ENCODE results near the gene SCN9A.

SCN9A gene

GRCh38 chr2:166229678-166230023 lies 146.1 kb downstream of the SCN9A start:
- TF ChIP-seq FOXP2 (optimal IDR thresholded peaks at IDR 0.05; ENCODE audit: borderline replicate concordance, extremely low read depth, extremely low read length, insufficient read depth): no peak
- TF ChIP-seq REST (IDR thresholded peaks at IDR 0.05; ENCODE audit: insufficient read depth in 1 of 2, low read depth in 2 of 2, low read length in 2 of 2): no peak
- TF ChIP-seq POLR2AphosphoS5 (IDR thresholded peaks at IDR 0.05; ENCODE audit: low read depth, low read length): no peak
- TF ChIP-seq SIN3A (IDR thresholded peaks at IDR 0.05; ENCODE audit: borderline replicate concordance, insufficient read depth, low read length): no peak
- TF ChIP-seq TAF1 (IDR thresholded peaks at IDR 0.05; ENCODE audit: borderline replicate concordance, insufficient read depth, low read length): no peak

DNA sequence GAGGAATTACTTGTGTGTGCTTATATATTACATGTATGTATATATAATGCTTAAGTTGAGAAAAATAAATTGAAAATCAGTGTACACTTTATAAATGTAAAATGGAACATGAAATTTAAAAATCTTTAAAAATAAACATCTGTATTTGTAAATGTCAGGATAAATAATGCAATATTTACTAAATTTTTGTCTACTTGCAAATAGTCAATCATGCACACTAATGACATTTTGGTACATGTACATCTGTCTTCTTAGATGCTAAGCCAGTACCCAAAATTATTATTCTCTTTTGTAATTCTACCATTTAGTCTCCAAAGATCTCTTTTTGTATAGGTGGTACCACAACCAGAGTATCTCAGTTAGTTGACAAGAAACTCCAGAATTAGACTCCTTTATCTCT lies 151.5 kb downstream of the SCN9A start:
- TF ChIP-seq TAF1 (IDR thresholded peaks at IDR 0.05; ENCODE audit: borderline replicate concordance, insufficient read depth, low read length) (no peak), FOXP2 (optimal IDR thresholded peaks at IDR 0.05; ENCODE audit: borderline replicate concordance, extremely low read depth, extremely low read length, insufficient read depth) (no peak), SIN3A (IDR thresholded peaks at IDR 0.05; ENCODE audit: borderline replicate concordance, insufficient read depth, low read length) (no peak), REST (IDR thresholded peaks at IDR 0.05; ENCODE audit: insufficient read depth in 1 of 2, low read depth in 2 of 2, low read length in 2 of 2) (no peak), POLR2AphosphoS5 (IDR thresholded peaks at IDR 0.05; ENCODE audit: low read depth, low read length) (no peak)

- TF ChIP-seq TAF1 (IDR thresholded peaks at IDR 0.05; ENCODE audit: borderline replicate concordance, insufficient read depth, low read length) (no peak), POLR2AphosphoS5 (IDR thresholded peaks at IDR 0.05; ENCODE audit: low read depth, low read length) (no peak), REST (IDR thresholded peaks at IDR 0.05; ENCODE audit: insufficient read depth in 1 of 2, low read depth in 2 of 2, low read length in 2 of 2) (no peak), SIN3A (IDR thresholded peaks at IDR 0.05; ENCODE audit: borderline replicate concordance, insufficient read depth, low read length) (no peak), FOXP2 (optimal IDR thresholded peaks at IDR 0.05; ENCODE audit: borderline replicate concordance, extremely low read depth, extremely low read length, insufficient read depth) (no peak)
Observed at GRCh38 chr2:166223298-166223697, 152.4 kb downstream of the SCN9A start.

DNA sequence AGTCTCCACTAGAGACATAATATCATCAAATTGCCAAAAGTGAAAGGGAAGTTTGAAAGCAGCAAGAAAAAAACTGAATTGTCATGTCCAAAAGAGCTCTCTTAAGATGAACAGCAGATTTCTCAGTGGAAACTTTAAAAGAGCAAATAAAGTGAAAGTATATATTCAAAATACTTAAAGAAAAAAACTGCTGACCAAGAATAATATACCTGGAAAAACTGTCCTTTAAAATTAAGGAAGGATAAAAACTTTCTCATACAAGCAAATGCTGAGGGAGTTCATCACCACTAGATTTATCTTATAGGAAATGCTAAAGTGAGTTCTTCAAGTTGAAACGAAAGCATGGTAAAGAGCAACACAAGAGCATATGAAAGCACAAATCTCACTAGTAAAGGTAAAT lies 164.7 kb downstream of the SCN9A start:
- TF ChIP-seq POLR2AphosphoS5 (IDR thresholded peaks at IDR 0.05; ENCODE audit: low read depth, low read length): no peak
- no peak for TF ChIP-seq SIN3A (IDR thresholded peaks at IDR 0.05; ENCODE audit: borderline replicate concordance, insufficient read depth, low read length)
- TF ChIP-seq REST (IDR thresholded peaks at IDR 0.05; ENCODE audit: insufficient read depth in 1 of 2, low read depth in 2 of 2, low read length in 2 of 2): no peak
- no peak for TF ChIP-seq FOXP2 (optimal IDR thresholded peaks at IDR 0.05; ENCODE audit: borderline replicate concordance, extremely low read depth, extremely low read length, insufficient read depth)
- TF ChIP-seq TAF1 (IDR thresholded peaks at IDR 0.05; ENCODE audit: borderline replicate concordance, insufficient read depth, low read length): no peak

DNA sequence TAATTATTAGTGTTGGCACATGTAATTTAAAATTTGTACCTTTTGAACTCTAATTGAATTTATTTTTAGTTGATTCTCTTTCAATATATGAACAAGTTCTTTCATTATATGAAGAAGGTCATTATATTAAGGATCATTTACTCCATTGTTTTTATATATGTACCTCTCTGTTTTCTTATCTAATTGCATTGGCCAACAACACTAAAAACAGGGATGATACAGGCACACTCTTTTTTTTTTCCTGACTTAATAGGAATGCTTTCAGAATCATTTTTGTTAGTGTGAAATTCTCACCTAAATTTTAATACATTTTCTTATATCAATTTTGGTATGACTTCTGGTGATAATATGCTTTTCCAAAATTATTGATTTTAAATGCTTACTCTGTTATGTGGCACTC lies 173.0 kb downstream of the SCN9A start:
- TF ChIP-seq TAF1 (IDR thresholded peaks at IDR 0.05; ENCODE audit: borderline replicate concordance, insufficient read depth, low read length) (no peak), REST (IDR thresholded peaks at IDR 0.05; ENCODE audit: insufficient read depth in 1 of 2, low read depth in 2 of 2, low read length in 2 of 2) (no peak), SIN3A (IDR thresholded peaks at IDR 0.05; ENCODE audit: borderline replicate concordance, insufficient read depth, low read length) (no peak), POLR2AphosphoS5 (IDR thresholded peaks at IDR 0.05; ENCODE audit: low read depth, low read length) (no peak), FOXP2 (optimal IDR thresholded peaks at IDR 0.05; ENCODE audit: borderline replicate concordance, extremely low read depth, extremely low read length, insufficient read depth) (no peak)
